GM18861 (cell line): ENCODE measurements around the gene ULK1.
"Not testable (repeated sequence)": the region's sequence is repeated elsewhere in the genome, so short reads cannot be mapped to it uniquely, and the experiment has no call there.

Experiments used
- ATAC-seq: cut with Tn5 transposase; IDR thresholded peaks from one replicate; pipeline ENCODE4 v1.9.1; 2021; ENCODE audit not compliant: unreplicated experiment

ULK1 gene

GRCh38 chr12:131861261-131862083 is 33.0 kb upstream of the ULK1 start:
- ATAC-seq = no peak

- no peak for ATAC-seq
Measured at GRCh38 chr12:131862084-131862441, 32.4 kb upstream of the ULK1 start.

- ATAC-seq = no peak
Measured at GRCh38 chr12:131862600-131862993, 31.8 kb upstream of the ULK1 start.

- no peak for ATAC-seq
Measured at GRCh38 chr12:131862994-131863710, 31.3 kb upstream of the ULK1 start.

DNA sequence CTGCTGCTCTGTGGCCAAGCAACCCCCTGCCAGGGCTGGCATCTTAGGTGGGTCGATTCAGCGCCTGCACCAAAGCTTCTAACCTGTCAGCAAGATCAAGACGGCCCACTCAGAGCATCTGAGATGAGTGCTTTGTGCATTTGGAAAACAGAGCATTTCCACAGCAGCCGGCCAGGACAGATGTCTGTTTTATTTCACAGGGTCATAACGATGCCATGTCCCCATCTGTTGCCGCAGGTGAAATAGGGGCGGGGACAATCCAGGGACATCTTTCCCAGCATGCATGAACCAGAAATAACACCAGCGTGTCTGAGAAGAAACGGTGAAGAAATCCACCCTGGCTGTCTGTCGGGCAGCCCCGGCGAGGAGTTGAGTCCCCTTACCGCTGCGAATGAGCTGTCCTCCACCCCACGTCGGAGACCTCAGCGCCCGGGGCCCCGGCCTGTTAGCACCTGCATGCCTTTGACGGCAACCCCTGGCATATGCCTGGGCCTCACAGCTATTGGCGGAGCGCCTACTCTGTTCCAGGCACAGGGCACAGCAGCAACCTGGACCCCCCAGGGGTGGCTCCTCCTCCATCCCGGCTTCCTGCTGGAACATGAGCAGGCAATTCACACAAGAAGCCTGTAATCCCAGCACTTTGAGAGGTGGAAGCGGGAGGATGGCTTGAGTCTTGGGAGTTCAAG is 30.6 kb upstream of the ULK1 start:
- ATAC-seq = no peak

- ATAC-seq = no peak
Measured at GRCh38 chr12:131864469-131864868, 30.0 kb upstream of the ULK1 start.

DNA sequence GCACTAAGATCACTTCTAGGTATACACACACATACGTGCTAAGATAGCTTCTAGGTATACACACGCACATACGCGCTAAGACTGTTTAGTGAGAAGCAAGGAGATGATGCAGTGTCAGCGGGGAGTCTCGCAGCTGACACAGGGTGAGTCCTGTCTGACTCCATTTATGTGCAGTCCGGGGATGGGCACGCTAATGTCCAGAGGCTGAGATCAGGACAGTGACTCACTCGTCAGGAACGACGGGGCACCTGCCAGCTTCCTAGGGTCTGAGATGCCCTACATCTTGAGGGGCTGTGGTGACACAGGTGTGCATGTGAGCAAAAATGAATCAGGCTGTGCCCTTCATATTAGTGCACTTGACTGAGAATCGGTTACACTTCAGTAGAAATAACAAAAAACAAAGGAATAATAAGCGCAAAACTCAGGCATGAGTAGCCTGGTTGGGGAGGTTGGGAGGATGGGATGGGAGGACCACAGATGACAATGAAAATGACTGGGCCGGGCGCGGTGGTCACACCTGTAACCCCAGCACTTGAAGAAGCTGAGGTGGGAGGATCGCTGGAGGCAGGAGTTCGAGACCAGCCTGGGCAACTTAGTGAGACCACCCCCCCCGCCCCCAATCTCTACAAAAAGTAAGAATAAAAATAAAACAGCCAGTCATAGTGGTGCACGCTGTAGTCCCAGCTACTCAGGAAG is 29.1 kb upstream of the ULK1 start:
- ATAC-seq = no peak

DNA sequence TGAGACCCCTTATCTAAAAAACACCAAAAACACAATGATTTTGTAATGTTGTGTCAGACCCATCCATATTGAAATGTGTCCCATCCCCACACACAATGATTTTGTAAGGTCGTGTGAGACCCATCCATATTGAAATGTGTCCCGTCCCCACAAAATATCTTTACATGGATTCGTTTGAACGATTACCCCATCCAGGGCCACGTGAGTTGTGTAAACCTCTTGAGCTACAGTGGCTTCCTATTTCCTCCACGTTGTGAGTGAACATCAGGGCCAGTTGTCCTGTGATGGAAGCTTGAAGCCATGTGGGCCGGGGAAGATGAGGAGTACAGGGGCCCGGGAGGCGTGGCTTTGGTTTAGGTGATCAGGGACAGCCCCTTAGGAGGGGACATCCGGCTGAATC is 27.0 kb upstream of the ULK1 start:
- ATAC-seq = no peak

GRCh38 chr12:131867891-131868675 is 26.3 kb upstream of the ULK1 start:
- no peak for ATAC-seq

GRCh38 chr12:131869871-131870418 is 24.5 kb upstream of the ULK1 start:
- ATAC-seq = no peak

DNA sequence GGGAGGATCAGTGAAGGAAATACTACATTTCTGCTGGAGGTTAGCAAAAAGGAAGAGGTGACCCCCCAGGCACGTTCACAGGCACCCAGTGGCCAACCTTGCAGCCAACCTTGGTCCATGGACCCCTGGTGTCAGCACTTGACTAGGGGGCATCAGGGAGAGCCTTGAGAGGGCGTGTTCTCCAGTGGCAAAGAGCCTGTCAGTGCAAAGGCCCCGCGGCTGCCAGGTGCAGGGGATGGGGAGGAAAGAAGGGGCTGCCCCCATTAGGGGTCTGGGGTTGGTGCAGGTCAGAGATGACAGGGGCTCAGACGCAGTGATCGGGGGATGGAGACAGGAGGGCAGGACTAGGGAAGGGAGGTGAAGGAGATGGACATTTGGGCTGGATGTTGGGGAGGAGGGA is 22.7 kb upstream of the ULK1 start:
- ATAC-seq = no peak

GRCh38 chr12:131872154-131873051 is 22.0 kb upstream of the ULK1 start:
- ATAC-seq = no peak

DNA sequence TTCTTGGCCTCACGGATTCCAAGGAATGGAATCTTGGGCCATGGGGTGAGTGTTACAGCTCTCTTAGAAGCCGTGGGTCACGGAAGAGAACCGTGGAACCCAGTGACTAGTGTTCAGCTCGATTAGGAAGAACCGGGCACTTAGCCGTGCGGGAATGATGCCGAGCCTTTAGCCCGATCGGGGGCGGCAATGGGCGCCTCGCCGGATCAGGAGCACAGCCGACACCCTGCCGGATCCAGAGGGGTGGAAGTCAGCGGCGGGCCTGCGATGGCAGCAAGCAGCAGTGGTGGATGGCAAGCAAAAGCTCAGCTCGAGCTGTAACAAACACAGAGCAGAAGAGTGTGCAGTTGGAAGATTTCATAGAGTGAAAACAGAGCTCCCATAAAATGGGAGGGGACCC is 21.1 kb upstream of the ULK1 start:
- no peak for ATAC-seq

DNA sequence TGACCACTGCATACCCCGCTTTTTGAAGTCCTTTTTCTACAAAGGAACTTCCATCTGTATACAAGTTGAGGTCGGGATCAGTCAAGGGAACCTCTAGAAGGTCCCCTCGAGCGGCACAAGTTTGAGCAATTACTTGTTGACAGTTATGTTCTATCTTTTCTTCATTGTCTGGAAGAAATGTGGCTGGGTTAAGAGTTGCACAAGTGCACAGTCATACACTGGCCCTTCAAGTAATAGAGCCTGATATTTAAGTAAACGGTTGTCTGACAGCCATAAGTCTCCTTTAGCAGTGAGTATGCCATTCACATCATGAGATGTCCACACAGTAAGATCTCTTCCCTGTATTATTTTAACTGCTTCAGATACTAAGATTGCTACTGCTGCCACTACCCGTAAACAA is 19.4 kb upstream of the ULK1 start:
- ATAC-seq = not testable (repeated sequence)

GRCh38 chr12:131877216-131877615 is 17.2 kb upstream of the ULK1 start:
- not testable (repeated sequence) for ATAC-seq

GRCh38 chr12:131878436-131878835 is 16.0 kb upstream of the ULK1 start:
- ATAC-seq = not testable (repeated sequence)

DNA sequence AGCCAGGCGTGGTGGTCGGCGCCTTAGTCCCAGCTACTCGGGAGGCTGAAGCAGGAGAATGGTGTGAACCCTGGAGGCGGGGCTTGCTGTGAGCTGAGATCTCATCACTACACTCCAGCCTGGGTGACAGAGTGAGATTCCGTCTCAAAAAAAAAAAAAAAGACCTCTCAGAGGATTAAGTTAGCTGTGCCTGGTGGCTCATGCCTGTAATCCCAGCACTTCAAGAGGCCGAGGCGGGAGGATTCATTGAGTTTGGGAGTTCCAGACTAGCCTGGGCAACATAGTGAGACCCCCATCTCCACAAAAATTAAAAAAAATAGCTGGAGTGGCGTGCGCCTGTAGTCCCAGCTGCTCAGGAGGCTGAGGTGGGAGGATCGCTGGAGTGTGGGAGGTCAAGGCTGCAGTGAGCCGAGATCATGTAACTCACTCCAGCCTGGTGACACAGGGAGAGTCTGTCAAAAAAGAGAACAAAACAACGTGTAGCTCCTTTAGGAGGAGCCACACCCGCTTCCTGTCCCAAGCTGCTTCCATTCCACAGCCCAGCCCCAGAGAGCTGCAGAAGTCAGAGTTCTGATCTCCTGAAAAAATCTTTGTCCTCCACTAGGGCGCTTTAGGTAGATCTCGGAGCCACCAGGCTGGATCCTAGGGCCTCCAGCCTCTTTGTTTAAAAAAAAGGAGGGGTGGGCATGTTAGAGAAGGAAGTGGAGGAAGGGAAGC is 11.5 kb upstream of the ULK1 start:
- no peak for ATAC-seq

GRCh38 chr12:131883521-131883900 is 10.9 kb upstream of the ULK1 start:
- no peak for ATAC-seq

GRCh38 chr12:131885076-131885475 is 9.3 kb upstream of the ULK1 start:
- ATAC-seq = not testable (repeated sequence)
